Hindlimb muscle (tissue), 1 donor: ENCODE measurements around the gene SP6. TPM values are rescaled to one million over a fixed set of nuclear protein-coding genes. Genes with fewer than 3 reads are reported as not detected.

Experiments used
- DNase-seq: peaks from one replicate; pipeline ENCODE4 v3.0.0-alpha.2; 2013
- polyA plus RNA-seq: library from polyadenylated mRNA; unstranded; fragments of 120-200 nt; gene quantifications from one replicate; pipeline ENCODE4 v1.2.1, GENCODE V29; 2013; ENCODE audit not compliant: insufficient read length

The SP6 gene
- polyA plus RNA-seq = 0.93 TPM

DNA sequence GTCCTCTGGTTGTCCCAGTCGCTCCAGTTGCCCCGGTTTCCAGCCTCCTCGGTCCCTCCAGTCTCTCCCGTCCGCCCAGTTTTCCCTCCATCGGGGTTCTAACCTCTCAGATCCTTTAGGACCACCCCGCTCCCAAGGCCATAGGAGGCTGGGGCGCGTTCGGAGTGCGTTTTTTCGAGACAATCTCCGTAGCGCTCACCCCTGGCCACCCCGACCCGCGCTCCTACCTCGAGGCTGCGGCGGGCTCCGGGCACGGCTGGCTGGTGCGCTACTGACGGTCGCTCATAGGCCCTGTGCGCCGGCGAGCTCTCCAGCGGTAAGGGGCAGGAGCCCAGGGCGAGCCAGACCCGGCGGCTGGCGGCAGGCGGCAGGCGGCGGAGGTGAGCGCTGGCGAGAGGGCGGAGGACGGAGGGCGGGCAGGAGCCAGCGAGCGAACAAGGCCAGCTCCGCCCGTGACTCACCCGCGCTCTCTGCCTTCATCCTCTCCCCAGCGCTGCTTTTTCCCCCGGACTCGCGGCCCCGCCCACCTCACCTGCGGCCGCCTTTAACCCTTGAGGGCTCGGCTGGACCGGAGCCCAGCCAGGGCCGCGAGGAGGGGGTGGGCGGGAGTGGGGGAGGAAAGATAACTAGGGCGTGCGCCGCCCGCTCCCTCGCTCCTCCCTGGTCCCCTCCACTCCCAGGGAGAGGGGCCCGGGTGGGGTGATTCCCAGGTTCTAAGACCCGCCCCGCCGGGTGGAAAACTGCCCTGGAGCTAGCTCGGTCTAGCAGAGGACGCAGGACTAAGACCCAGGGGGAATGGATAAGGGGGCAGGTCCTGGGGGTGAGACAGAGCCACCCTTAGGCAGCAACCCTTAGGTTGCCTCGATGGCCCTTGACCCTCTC is at the start of gene SP6:
SP6 (minus strand) TSS at position 472 of the 882 bp plus-strand sequence. CDS start 2,734 bp downstream, outside the sequence.
- no peak for DNase-seq

DNA sequence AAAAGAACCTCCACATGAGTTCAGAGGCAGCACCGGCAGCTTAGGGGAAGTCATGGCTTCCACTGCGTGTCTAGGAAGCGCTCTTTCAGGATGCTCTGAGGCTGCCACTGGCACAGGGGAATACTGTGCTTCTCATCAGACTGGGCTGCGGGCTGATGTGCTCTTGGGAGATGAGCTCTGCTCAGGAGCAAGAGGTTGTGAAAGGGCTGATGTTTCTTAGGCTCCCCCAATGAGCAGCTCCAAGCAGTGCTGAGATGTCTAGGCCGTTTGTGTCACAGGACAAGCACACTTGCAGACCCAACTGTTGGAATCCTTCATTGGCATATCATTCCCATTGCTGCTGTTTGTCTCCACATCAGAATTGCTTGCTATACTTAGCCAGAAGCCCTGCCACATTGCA is 48.7 kb upstream of the SP6 start:
- DNase-seq = no peak

DNA sequence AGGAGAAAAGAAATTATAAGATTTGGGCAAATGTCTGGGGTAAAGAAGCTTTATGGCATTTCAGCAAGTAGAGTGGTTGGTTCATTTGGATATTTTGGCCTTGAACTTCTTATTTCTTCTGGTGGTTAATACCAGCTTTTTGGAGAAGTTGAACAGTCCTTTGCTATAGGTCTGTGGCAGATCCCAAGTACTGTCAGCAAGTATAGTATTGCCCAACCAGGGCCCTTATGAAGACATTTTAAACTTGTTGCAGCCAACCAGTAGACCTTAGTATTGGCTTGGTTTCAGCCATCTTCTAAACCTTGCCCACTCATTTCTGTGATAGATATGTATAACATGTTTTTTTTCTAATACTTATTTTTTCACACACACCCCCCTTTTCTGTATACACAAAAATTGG is 47.3 kb upstream of the SP6 start:
- DNase-seq = no peak

DNA sequence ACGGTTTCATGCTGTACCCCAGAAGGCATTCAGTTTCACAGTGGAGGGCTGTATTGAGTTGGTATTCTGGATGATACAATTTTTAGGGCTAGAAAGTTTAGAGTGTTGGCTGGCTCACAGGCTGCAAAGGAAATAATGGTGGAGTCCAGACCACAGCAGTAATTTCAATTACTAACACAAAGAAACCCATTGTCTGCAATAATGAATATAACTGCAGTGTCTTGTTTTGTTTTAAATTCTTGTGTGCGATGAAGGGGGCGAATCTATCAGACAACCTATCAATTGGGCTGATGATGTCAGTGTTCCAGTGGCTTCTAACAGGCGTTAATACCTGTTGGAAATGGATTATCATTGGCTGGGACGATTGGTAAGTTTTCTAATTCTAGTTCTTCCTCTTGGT is 46.6 kb upstream of the SP6 start:
- no peak for DNase-seq

DNA sequence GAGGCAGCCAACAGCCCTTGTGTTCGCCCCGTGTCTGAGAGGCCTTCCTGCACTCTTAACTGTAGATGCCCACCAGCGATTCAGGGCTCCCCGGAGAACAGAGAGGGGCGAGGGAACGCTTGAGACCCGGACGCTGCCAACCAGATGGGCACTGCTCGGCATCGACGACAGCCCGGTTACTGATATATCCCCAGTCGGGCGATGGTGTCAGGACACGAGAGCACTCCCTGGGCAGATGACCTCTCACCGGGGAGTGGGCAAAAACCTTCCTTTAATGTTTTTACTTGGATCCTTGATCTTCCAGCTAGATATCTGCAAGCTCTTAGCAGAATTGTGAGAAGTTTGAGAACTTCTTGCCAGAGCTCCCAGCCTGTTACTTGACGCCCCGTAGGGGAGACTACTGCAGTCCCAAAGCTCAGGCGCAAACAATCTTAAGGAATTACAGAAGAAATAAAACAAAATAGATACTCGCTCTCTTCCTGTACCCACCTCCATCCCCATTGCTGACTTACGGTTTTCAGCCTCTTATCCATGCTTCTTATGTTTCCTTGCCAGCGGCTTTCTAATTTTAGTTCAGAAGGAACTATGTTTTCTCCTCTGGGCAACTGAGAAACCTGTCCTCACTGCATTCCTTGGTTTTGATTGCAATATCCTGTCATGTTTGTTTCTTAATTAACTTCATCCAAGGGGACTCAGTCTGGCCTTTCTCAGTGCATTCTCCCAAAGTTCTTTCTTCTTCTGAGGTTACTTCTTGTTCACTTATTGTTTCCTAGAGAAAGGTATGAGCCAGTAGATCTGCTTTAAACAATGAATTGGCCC is 45.9 kb upstream of the SP6 start:
- DNase-seq = no peak

DNA sequence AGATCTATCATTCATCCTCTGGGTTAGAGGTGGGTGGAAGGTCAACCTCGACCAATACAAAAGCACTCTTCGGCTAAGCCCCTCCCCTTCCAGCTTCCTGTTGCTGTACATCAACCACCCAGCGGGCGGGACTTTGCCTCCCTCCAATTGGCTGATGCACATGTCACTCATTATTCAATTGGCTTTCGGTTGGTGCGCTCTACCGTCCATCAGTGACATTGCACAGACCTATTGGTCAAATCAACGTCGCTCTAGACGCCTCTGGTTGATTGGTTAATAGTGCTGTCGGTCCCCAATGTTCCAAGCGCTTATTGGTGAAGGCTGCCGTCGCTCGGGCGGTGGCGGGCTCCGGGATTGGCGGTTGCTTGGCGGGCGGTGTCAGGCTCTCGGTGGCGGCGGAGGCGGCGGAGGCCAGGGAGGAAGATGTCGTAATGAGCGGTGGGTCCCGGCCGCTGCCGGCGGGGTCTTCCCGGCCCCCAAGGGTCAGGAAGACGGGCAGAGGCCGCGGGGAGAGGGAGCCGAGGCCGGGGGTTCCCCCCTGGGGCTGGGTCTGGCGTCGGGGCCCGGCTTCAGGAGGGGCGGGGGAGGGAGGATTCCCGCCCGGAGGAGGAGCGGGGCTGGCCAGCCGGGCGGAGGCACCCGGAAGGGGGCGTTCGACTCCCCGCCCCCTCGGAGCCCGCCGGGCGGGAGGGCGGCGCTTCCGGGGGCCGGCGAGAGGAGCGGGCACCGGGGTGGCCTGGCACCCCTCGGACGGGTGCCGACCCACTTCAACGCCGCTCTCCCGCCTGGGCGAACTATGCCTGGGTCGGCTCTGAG is 45.1 kb upstream of the SP6 start, which contains the start of gene SP2:
SP2 (plus strand) TSS at position 381 of the 816 bp plus-strand sequence; CDS start at position 432, 51 bp downstream.
- DNase-seq = peak; percentile 100

DNA sequence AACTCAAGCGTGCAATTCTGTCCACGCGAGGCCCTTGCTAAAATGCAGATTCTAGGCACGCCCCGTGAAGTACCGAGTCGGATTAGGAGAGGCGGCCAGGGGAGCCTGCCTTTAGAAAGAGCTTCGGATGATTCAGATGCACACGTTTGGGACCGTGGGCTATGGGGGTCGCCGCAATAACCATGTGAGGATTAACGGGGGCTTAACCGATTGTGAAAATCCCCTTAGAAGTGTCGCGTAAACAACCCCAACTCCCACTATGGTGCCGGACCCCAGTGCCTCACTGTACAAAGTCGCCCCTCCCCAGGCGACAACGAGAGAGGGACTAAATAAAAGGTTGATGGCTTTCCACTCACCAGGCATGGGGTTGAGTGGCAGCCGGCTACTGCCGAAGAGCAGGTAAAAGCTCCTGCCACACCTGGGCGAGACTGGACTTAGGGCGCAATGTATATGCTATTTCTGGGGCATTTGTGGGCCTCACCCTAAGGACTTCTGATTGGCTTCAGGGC is 44.4 kb upstream of the SP6 start:
- no peak for DNase-seq

DNA sequence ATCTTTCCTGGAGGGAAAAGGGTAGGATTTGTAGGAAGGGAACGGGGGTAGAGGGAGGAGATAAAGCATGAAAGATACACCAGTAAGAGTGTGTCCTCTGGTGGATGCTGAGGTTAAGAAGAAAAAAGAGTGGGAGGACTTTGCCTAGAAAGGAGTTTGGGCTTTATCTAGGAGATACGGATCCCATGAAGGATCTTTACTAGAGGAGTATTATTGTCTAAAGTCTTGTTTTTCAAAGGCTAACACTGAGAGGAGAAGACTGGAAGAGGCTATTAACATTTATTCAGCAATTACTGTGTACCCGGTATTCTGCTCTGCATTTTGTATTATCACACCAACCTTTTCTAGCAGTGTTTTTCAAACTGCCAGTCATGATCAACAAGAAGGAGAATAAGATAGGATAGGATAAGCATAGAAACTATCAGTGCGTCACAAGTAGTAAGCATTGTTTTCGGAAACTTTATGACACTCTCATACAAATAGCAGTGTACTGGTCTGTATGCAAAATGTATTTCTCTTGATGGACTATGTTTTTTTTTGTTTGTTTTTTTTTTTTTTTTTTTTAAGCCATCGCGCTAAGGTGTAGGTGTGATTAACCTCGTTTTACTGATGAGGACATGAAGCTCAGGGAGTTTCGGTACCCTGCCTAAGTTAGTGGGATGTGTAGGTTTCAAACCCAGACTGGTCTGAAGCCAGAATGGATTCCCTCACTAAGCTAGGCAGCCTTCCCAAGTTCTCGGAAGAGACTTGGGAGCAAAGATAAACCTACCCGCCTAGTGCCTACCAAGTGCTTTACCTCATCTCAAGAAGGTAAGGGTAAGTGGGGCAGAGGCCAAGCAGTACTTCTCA is 43.8 kb upstream of the SP6 start:
- no peak for DNase-seq

DNA sequence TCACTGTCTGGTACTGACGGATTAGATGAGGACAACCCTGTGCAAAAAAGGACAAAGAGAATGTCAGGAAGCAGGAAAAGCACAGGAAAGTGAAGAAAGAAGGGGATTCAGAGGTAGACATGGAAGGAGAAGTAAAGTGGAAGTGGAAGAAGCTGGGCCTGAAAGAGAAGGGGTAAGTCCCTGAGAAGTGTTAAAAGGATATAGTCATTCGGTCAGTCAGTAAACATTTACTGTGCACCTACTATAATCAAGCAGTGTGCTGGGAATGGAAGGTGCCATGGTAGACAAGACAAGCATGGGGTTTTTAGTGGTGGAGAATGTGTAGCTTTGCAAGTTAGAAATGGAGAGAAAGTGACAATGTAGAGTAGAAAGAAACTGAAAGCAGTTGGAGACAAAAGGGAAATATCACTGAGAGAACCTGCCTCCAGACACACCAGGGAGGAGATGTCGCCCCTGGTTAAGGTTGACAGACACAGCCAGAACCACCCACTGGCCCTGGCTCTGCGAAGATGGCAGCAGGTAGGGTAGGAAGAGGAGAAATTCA is 40.7 kb upstream of the SP6 start:
- no peak for DNase-seq

DNA sequence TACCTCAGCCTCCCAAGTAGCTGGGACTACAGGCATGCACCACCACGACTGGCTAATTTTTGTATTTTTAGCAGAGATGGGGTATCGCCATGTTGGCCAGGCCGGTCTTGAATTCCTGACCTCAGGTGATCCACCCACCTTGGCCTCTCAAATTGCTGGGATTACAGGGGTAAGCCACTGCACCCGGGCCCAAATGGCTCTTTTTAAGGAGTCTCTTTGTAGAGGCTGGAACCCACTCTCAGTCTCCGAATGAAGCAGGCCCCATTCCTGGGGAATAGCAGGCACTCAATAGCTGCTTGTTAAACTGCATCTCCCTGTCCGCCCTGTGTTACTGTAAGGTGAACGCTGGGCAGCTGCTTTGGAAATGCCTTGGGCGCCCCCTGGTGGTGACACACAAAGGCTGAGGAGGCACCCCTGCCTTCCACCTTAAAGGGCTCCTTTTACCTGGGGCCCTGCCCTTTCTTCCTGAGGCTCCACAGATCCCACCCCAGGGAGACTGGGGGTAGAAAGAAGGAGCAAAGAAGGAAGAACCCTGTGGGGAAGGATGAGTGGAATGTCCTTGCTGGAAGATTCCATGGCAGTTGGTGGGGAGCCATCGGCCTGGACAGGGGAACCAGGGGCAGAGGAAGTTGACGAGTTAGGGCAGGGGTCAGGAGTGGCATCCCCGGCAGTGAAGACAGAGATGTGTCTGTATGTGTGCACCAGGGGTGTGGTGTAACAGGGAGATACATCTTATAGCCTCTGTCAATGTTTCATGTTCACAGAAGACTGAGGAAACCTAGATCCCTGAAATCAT is 39.0 kb upstream of the SP6 start:
- DNase-seq = peak; percentile 76

DNA sequence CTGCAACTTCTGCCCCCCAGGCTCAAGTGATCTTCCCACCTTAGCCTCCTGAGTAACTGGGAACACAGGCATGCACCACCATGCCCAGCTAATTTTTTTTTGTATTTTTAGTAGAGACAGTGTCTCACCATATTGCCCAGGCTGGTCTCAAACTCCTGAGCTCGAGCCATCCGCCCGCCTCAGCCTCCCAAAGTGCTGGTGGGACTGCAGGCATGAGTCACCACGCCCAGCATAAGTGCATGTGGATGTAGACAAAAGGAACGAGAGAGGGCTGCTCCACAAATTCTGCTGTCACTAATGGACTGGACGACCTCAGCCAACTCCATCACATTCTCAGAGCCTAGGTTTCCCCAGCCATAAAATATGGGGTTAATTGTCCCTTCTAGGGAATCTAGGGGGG is 37.3 kb upstream of the SP6 start:
- no peak for DNase-seq

DNA sequence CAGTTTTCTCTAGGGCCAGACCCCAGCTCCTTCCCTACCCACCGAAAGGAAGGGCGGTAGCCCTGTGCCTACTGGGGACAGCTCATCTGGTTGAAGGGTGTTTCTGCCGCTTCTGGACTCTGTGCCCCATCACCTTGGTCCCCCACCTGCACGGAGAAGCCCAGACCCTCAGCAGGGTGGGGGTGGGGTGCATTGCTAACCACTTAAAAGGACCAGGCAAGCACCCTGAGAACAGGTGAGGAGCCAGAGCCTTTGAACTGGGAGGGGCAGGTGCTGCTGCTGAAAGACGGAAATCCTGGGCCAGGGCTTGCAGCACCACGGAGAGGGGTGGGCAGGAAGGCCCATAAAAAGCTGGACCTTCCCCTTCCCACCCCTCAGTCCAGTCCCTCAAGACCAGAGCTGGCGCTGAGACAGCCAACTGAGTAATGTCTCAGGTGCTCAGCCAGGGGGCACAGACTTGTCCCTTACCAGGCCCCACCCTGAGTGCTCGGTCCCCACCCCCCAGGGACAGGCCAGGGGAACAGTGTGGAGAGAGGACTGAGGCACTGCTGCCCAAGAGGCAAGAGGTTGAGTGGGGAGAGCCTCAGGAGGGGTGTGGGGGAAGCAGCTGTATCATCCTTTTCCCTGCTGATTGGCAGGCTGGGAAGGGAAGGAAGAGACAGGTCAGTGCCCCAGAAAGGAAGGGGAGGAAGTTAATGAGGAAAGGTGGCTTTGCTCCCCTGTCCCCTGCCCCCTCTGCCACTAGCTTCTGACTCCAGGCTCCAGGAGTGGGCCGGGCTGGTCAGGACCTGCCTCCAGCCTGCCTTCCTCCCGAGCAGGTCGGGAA is 34.2 kb upstream of the SP6 start:
- DNase-seq = no peak

DNA sequence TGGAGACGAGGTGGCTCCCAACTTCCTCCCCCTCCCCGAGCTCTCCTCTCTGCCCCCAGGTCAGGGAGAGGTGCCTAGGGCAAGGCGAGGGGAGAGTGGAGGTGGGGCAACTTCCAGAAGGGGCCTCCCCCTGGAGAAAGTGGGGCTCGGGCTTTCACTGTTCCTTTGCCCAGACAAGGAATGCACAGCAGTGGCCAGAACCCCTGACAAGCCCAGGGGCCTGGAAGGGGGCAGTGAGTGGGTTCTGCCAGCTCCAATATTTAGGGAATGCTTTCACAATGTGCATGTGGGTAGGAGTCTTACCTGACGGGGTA is 33.4 kb upstream of the SP6 start:
- no peak for DNase-seq

DNA sequence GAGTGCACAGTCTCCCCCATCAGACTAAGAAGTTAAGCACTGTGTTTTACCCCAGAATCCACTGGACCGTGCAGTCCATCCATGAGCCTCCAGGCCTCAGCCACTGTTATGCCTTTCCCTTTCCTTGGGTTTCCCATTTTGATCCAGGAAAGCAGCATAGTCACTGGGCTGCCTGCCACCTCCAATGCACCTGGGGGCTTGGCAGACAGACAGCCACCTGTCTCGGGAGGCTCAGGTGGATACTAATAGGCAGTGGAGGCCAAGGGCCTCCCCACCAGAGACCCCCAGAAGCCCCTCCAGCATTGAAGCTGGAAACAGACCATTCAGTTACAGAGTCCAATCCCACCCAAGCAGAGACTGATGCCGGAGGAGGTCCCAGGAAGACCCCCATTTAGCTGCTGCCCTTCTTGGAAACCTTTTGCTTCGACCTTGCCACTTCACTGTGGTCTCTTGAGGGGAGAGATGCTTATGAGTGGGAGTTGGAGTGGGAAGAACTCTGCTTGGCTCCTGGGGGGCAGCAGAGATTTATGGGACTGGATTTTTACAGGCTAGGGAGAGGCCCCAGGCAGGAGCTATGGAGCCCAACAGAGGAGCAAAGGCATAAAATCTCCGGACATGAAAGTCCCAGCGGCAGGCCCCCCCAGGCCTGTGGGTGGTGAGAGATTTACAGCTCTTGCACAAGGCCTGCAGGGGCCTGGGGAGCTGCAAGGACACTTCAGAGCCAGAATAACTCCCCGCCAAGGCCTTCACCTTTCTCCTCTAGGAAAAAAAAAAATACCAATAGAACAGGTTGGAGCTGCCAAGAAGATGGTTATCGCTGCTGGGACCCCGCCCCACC is 32.8 kb upstream of the SP6 start:
- no peak for DNase-seq

DNA sequence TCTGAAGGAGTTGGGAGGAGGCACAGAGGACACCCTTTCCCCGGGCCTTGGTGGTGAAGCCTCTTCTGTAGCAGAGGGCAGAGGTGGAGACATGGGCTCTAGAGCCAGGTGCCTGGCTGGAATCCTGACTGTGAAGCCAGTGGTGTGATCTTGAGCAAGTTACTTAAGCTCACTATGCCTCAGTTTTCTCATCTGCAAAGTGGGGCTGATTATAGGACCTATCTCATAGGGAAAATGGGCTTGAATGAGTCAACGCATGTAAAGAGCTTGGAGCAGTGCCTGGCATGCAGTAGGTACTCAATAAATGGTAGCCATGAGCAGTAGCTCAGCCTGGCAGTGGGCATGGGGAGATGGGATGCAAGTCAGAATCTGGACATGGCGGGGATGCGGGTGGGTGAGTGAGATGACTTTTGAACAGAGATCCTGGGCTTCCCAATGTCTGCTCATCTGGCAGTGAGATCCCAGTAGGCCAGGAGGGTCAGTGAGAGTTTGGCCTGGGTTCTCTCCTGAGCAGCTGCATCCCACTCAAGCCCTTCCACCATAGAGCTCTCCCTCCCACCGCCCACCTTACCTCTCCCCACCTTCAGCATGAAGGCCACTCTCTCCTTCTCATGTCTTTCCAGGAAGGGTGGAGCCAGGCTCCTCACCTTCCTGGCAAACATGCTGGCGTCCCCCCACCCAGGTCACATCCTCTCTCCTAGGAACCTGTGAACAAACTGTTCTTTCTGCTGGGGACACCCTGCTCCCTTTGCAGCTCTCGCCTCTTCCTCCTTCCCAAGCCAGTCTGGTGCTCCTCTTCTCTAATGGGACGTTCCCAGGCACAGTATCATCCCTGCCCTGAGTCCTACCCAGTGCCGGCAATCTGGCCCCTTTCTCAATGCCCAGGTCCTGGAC is 32.0 kb upstream of the SP6 start:
- DNase-seq = no peak

DNA sequence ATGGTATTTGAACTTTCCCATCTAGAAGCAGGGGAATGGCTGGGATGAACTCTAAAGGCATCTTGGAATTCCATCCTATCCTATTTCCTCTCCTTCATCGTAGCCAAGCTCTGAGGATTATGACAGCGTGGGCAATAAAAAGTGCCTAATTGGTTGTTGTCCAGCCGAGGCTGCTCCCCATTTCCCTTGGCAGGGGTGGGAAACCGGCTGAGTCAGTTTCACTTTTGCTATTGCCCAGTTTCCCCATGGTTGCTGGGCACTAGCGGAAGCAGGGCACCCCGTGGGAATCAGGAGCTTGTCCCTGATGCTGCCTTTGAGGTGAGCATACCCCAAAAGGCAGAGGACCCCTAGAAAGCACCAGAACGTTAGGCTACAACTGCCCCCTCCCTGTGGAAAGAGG is 31.3 kb upstream of the SP6 start:
- no peak for DNase-seq

DNA sequence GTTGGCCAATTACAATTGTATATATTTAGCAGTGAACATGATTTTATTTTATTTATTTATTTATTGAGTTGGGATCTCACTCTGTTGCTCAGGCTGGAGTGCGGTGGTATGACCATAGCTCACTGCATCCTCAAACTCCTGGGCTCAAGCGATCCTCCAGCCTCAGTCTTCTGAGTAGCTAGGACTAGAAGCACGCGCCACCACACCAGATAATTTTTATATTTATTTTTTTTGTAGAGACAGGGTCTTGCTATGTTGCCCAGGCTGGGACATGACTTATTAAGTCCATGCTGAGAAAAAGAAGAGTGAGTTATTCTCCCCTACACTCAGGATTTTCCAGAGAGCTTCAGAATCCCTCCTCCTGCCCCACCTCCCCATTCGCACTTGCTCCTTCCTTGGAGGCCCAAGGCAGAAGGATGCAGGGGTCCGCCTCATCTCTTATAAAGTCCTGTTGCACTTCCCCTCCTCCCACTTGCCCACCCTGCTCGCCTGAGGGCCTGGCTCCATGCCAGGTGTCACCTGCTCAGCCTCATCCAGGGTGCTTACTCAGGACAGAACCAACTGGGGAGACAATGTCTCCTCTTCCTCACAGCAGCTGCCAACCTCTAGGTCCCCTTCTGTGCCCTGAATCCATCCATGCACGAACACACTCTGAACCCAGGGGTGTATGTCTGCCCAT is 29.0 kb upstream of the SP6 start:
- no peak for DNase-seq
